GM18909 (cell line): ENCODE results near the gene ORAI2.
"Not testable (repeated sequence)": the region's sequence is repeated elsewhere in the genome, so short reads cannot be mapped to it uniquely, and the experiment has no call there.

Experiments
- ATAC-seq: cut with Tn5 transposase; IDR thresholded peaks from one replicate; pipeline ENCODE4 v1.9.1; 2021; ENCODE audit warnings: mild to moderate bottlenecking; ENCODE audit not compliant: unreplicated experiment, poor library complexity

Gene ORAI2

GRCh38 chr7:102493220-102493935 lies 60.0 kb downstream of the ORAI2 start:
- ATAC-seq = peak; percentile 46

- ATAC-seq = peak; percentile 3
Measured at GRCh38 chr7:102494026-102494425, 60.7 kb downstream of the ORAI2 start.

GRCh38 chr7:102494473-102495149 lies 61.2 kb downstream of the ORAI2 start:
- peak; percentile 66 for ATAC-seq

- ATAC-seq = not testable (repeated sequence)
Measured at GRCh38 chr7:102496861-102497260, 63.5 kb downstream of the ORAI2 start.

GRCh38 chr7:102497308-102497707 lies 63.9 kb downstream of the ORAI2 start:
- not testable (repeated sequence) for ATAC-seq

- not testable (repeated sequence) for ATAC-seq
Measured at GRCh38 chr7:102498321-102498720, 64.9 kb downstream of the ORAI2 start.

- not testable (repeated sequence) for ATAC-seq
Measured at GRCh38 chr7:102503141-102503540, 69.8 kb downstream of the ORAI2 start.

GRCh38 chr7:102505298-102506185 lies 72.2 kb downstream of the ORAI2 start:
- not testable (repeated sequence) for ATAC-seq
